ENCODE data around the gene MCC. TPM values are rescaled to one million over a fixed set of nuclear protein-coding genes. Genes with fewer than 3 reads are reported as not detected.

Gene MCC
- total and polyA plus RNA-seq, 2 donors (not counting 1 experiment from before 2014, with no cell fraction given), result 3.2 to 41.3 TPM

- DNase-seq (ENCODE audit: low read depth in 2 of 2), result no peak
- H3K9me3 ChIP-seq (ENCODE audit: control insufficient read depth, insufficient read depth, low read depth, low read length), result no peaks in the 10 kb centered on the region
- H3K79me2 ChIP-seq (ENCODE audit: control insufficient read depth, insufficient read depth, low read length), result peaks cover 75% of the 10 kb centered on the region
- H2AFZ ChIP-seq (ENCODE audit: low read length), result no peak overlapping the region
- H4K20me1 ChIP-seq (ENCODE audit: control insufficient read depth, extremely low read depth, insufficient read depth, low read length), result no peaks in the 10 kb centered on the region
- H3K9ac ChIP-seq (ENCODE audit: insufficient read depth, low read length), result no peak overlapping the region
- peak overlapping the region in 2 of 4 experiments; percentile 18 to 96 for H3K4me3 ChIP-seq (replicated peaks in 1 of 4; ENCODE audit: control extremely low read depth in 1 of 4, insufficient read depth in 1 of 4, low read depth in 3 of 4, low read length in 4 of 4)
- H3K4me2 ChIP-seq (ENCODE audit: extremely low read depth, insufficient read depth, low read length), result peak overlapping the region; percentile 75
- no peaks in the 10 kb centered on the region for H3K36me3 ChIP-seq (ENCODE audit: control insufficient read depth, insufficient read depth, low read length)
- peaks cover 2% of the 10 kb centered on the region for H3K4me1 ChIP-seq (ENCODE audit: control insufficient read depth, extremely low read depth, insufficient read depth, low read length)
- H3K27ac ChIP-seq (ENCODE audit: insufficient read depth, low read length), result no peak overlapping the region
- TF ChIP-seq CTCF (conservative IDR thresholded peaks at IDR 0.05 in 1 of 2, IDR thresholded peaks at IDR 0.05 in 1 of 2; ENCODE audit: low read depth in 1 of 2, low read length in 2 of 2) (no peak), EZH2 (IDR thresholded peaks at IDR 0.05; ENCODE audit: low read length, missing control alignments) (no peak)
- no peaks in the 10 kb centered on the region for H3K27me3 ChIP-seq (ENCODE audit: control insufficient read depth, insufficient read depth, low read length)
These were observed 508.5 kb downstream of the MCC start for GRCh38 chr5:112979723-112980122.

- Histone ChIP-seq H3K27me3 (ENCODE audit: control insufficient read depth, insufficient read depth, low read length) (no peaks in the 10 kb centered on the region), H3K27ac (ENCODE audit: insufficient read depth, low read length) (no peak overlapping the region), H3K9me3 (ENCODE audit: control insufficient read depth, insufficient read depth, low read depth, low read length) (no peaks in the 10 kb centered on the region), H3K79me2 (ENCODE audit: control insufficient read depth, insufficient read depth, low read length) (peaks cover 68% of the 10 kb centered on the region), H3K4me2 (ENCODE audit: extremely low read depth, insufficient read depth, low read length) (peak overlapping the region; percentile 75), H3K36me3 (ENCODE audit: control insufficient read depth, insufficient read depth, low read length) (no peaks in the 10 kb centered on the region), H3K4me1 (ENCODE audit: control insufficient read depth, extremely low read depth, insufficient read depth, low read length) (peaks cover 2% of the 10 kb centered on the region), H4K20me1 (ENCODE audit: control insufficient read depth, extremely low read depth, insufficient read depth, low read length) (no peaks in the 10 kb centered on the region), H3K4me3 (replicated peaks in 1 of 4; ENCODE audit: control extremely low read depth in 1 of 4, insufficient read depth in 1 of 4, low read depth in 3 of 4, low read length in 4 of 4) (peak overlapping the region in 3 of 4 experiments; percentile 78 to 96 (median 79)), H2AFZ (ENCODE audit: low read length) (no peak overlapping the region), H3K9ac (ENCODE audit: insufficient read depth, low read length) (no peak overlapping the region)
- no peak for DNase-seq (ENCODE audit: low read depth in 2 of 2)
- TF ChIP-seq CTCF (conservative IDR thresholded peaks at IDR 0.05 in 1 of 2, IDR thresholded peaks at IDR 0.05 in 1 of 2; ENCODE audit: low read depth in 1 of 2, low read length in 2 of 2) (no peak), EZH2 (IDR thresholded peaks at IDR 0.05; ENCODE audit: low read length, missing control alignments) (no peak)
These were observed 509.4 kb downstream of the MCC start for GRCh38 chr5:112978836-112979235.

- Histone ChIP-seq H3K27ac (ENCODE audit: insufficient read depth, low read length) (peak overlapping the region; percentile 87), H3K79me2 (ENCODE audit: control insufficient read depth, insufficient read depth, low read length) (peaks cover 55% of the 10 kb centered on the region), H3K4me3 (replicated peaks in 1 of 4; ENCODE audit: control extremely low read depth in 1 of 4, insufficient read depth in 1 of 4, low read depth in 3 of 4, low read length in 4 of 4) (peak overlapping the region; percentile 78 to 96 (median 84)), H2AFZ (ENCODE audit: low read length) (peak overlapping the region; percentile 88), H3K4me1 (ENCODE audit: control insufficient read depth, extremely low read depth, insufficient read depth, low read length) (peaks cover 2% of the 10 kb centered on the region), H3K9me3 (ENCODE audit: control insufficient read depth, insufficient read depth, low read depth, low read length) (no peaks in the 10 kb centered on the region), H3K9ac (ENCODE audit: insufficient read depth, low read length) (peak overlapping the region; percentile 86), H3K27me3 (ENCODE audit: control insufficient read depth, insufficient read depth, low read length) (no peaks in the 10 kb centered on the region), H3K36me3 (ENCODE audit: control insufficient read depth, insufficient read depth, low read length) (no peaks in the 10 kb centered on the region), H4K20me1 (ENCODE audit: control insufficient read depth, extremely low read depth, insufficient read depth, low read length) (no peaks in the 10 kb centered on the region), H3K4me2 (ENCODE audit: extremely low read depth, insufficient read depth, low read length) (peak overlapping the region; percentile 75)
- DNase-seq (ENCODE audit: low read depth in 2 of 2), result peak; percentile 21 to 36
- TF ChIP-seq EZH2 (IDR thresholded peaks at IDR 0.05; ENCODE audit: low read length, missing control alignments) (no peak), CTCF (conservative IDR thresholded peaks at IDR 0.05 in 1 of 2, IDR thresholded peaks at IDR 0.05 in 1 of 2; ENCODE audit: low read depth in 1 of 2, low read length in 2 of 2) (no peak)
These were observed 510.8 kb downstream of the MCC start for GRCh38 chr5:112977440-112977861.
